ENCODE measurements around the gene COX14.

COX14 gene

GRCh38 chr12:50085615-50086072, 26.4 kb upstream of the COX14 start:
- peak; percentile 84 for DNase-seq

DNA sequence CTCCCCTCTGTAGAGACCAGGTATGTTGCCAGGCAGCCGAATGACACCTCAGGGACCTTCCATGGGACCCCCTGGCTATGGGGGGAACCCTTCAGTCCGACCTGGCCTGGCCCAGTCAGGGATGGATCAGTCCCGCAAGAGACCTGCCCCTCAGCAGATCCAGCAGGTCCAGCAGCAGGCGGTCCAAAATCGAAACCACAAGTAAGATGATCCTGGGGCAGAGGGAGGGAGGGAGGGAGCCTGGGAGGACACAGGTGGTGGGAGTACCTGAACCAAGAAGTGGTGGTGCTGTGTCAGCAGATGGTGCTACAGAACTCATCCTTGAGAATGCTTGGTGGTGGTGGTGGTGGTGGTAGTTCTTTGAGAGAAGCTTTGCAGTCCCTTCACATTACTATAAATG, 25.9 kb upstream of the COX14 start:
- DNase-seq = peak; percentile 48

DNA sequence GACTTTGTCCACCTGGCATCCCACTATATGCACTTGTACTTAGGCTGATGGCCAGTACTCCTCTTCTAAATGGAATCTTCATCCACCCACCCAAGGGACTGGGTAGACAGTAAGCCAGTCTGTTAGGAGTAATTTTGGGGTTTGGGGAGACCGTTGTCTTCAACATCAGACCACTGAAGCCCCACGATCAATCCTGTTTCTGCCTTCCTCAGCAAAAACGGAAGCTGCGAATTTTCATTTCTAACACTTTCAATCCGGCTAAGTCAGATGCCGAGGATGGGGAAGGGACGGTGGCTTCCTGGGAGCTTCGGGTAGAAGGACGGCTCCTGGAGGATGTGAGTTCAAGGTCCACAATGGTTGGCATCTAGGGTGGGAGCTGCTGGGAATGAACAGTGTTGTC, 24.9 kb upstream of the COX14 start:
- DNase-seq = no peak

DNA sequence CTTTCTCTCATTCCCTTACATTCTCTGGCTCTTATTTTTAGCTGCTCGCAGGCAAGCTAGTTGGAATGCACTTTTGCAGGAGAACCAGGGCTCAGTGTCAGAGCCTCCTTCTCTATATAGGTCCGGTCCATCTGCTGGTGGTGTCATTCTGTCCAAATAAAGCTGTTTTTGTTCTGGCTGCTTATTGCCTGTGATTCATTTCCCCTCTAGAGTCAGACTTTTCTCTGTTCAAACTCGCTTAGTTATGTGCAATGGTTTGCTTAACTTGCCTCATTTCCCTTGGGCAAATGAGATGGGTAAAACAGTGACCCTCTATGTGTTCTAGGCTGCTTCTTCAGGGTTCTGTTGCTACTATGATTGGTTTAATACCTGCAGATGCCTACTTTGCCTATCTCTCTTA, 24.0 kb upstream of the COX14 start:
- DNase-seq = no peak

DNA sequence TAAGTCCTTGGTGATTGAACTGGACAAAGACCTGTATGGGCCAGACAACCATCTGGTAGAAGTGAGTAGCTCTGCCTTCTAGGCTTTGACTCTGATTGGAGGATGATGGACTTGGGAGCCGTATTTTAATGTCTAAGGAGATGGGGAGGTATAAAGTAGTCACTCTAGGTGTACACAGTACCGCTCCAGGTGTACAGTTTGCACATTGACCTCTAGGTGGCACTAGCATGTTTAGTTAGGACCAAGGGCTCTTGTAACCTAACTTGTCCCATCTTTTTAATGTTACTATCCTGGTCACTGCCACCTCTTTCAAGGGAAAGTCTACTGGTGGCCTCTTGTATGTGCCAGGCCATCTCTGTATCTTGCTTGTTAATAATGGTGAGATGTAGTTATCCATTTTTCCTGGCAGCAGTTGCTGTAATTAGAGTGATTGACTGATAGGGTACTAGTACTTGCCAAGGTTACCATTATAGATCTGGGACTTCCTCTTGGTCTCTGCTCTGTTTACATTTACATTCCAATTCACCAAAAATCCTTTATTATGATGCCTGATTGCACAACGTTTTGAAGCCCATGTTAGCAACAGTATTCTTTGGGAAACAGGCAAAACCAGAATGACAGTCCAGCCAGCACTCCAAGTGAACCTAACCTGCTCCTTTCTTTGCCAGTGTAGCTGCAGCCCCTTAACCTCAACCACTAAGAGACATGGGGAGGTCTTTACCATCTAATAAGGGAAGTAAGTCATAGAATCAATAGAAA, 23.3 kb upstream of the COX14 start:
- DNase-seq = peak; percentile 76

DNA sequence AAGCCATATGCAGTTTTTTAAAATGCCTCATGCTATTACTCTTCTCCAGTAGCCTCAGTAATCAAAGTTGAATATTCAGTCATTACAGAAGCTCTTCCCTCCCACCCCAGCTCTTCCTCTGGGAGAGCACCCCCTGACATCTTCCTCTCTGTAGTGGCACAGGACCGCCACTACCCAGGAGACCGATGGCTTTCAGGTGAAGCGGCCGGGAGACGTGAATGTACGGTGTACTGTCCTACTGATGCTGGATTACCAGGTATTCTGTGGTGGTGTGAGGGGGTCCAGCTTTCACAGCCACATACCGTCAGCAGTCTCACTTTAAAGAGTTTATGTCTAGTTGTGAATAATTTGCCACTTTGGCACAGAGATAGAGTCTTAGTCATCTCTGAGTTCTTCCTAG, 22.3 kb upstream of the COX14 start:
- DNase-seq = no peak

DNA sequence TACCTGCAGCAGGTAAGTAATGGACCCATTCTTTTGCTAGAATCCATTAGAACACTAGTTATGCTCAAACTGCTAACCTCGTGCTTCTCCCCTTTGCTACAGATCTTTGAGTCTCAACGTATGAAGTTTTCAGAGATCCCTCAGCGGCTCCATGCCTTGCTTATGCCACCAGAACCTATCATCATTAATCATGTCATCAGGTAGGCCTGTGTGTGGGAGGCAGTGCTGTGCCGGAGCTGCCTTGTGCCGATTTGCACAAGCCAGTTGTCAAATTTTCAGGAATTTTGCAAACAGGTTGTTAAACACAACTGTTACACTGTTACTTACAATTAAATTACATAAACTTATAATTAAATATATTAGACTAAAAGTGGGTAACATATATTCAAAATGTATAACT, 21.6 kb upstream of the COX14 start:
- DNase-seq = no peak

GRCh38 chr12:50097952-50098351, 14.1 kb upstream of the COX14 start:
- DNase-seq = no peak

DNA sequence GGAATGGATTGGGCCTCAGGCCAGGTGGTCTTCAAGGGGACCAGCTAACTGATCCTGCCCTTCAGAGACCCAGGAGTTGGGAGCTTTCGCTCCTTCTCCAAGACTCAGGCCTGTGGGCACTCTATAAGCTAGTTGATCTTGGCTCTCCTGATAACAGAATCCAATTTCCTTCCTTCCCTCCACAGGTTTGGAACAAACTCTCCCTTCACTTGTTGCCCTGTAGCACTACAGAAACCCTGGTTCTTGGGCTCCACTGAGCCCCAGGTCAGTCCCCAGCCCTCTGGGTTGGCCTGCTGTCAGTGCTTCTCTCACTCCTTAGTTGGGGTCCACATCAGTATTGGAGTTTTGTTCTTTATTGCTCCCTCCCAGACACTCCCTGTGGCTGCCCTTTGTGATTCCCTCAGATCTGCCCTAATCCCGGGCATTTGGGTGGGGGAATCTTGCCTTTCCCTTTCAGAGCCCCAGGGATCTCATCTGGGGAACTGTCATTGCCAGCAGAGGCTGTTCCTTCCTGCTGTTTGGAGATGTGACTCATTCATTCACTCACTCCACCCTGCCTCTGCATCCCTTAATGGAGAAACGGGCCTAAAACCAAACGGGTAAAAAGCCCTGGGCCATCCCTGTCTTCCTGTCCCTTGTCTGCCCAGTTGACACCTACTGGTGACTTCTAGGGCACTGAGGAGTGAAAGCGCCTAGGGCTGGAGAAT, 12.6 kb upstream of the COX14 start:
- no peak for DNase-seq

DNA sequence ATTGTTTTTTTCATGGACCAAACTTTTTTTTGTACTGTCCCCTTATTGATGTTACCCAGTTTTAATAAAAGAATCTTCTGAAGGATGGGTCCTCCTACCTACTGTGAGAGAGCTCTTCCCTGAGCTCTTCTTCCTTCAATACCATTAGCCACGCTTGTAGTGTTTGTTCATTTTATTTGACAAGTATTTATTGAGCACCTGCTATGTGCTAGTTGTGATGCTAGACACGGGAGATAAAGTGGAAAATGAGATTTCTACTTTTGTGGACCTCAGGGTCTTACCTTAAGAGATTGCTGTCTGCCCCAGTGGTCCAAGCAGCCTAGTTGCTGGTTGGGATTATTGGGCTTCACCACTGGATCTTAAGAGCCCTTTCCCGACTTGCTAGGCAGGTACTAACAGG, 11.5 kb upstream of the COX14 start:
- DNase-seq = no peak

- DNase-seq = peak; percentile 42
These were observed 10.4 kb upstream of the COX14 start for GRCh38 chr12:50101663-50102062.

- DNase-seq = no peak
These were observed 9.9 kb upstream of the COX14 start for GRCh38 chr12:50102131-50102531.

DNA sequence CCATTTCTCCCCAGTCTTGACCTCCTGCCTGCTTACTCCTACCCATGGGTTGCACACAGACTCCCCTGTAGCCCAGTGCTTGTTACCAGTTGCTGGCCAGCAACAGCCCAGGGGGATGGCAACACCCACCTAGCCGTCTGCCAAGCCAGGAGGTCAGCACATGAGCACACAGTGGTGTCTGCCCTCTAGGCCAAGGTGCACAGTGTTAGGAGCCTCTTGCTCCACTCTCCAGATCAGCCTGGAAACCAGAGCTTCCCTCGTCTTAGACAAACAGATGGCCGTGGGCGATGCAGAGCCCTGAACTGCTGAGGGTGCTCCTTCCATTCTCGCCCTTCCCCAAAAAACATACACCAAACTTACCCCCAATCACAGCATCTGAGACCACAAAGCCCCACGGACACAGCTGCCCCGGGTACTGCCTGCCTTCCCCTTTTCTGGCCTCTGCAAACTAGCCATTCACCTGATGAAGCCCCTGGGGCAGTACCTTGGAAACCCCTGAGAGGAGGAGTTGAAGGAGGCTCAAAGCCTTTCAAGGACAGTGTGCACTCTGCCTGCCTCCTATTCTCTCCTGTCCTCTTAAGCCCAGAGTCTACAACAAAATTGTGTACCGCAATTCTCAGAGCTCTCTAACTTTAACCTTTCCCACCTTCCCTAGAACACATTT, 9.3 kb upstream of the COX14 start:
- peak; percentile 21 for DNase-seq

DNA sequence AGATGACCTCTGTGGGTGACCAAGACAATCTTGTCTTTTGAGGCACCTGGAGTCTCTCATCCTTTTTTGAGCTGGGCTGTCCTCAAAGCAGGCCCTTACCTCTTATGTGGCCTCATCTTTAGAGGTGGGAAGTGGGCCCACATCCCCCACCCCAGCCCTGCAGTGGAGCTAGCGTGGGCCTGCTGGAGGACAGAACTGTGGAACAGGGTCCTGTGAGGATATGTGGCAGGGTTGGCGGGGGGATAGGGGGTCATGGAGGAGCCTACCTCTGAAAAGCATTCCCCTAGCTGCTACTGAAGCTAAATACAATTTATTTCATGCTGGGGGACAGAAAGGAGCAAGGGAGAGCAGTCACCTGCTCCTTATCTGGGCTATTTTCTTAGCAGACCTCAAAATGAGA, 8.7 kb upstream of the COX14 start:
- DNase-seq = no peak

DNA sequence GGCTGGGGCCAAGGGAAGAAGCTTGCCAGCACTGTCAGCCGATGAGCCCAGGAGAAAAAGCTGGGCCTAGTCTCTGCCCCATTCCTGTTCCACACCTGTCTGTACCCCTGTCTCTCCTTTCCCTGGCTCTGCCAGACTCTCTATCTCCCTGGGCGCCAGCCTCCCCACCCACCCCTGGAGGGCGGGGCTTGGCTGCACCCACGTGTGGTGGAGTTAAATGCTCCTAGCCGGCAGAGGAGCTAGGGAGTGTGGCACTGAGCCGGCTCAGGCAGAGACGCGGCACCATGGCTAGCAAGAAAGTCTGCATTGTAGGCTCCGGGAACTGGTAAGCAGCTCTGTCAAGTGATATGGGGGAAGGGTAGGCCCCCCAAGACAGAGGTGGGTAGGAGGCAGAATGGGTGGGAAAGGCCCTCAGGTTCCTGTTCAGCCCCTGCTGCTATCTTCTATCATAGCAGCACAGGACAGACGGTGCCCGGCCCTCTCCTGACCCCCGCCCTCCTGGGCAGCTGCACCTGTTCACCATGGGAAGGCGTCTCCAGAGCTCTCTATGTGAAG, 8.2 kb upstream of the COX14 start, which contains the start of gene GPD1:
TSS of gene GPD1 (plus strand) at position 242 of the 555 bp plus-strand sequence. CDS start at position 285, 43 bp downstream.
- peak; percentile 89 for DNase-seq

GRCh38 chr12:50104417-50105366, 7.3 kb upstream of the COX14 start:
- DNase-seq = no peak

GRCh38 chr12:50105913-50106450, 6.1 kb upstream of the COX14 start:
- DNase-seq = no peak

DNA sequence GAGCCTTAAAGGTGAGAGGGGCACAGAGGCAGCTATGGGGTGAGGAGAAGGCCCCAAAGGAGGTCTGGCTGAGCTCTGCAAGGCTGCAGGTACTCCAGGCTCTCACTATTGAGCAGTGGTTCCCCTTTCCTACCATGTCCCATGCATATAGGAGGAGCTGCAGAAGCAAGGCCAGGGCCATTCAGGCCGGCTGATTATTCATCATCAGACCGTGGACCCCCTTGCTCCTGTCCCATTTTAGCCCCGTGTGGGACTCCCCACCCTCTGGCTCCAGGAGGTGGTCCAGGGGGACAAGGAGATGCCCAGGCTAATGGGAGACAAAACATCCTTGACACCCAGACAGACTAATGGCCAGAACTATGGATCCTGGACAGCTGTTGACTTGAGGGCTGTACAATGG, 5.1 kb upstream of the COX14 start:
- no peak for DNase-seq

DNA sequence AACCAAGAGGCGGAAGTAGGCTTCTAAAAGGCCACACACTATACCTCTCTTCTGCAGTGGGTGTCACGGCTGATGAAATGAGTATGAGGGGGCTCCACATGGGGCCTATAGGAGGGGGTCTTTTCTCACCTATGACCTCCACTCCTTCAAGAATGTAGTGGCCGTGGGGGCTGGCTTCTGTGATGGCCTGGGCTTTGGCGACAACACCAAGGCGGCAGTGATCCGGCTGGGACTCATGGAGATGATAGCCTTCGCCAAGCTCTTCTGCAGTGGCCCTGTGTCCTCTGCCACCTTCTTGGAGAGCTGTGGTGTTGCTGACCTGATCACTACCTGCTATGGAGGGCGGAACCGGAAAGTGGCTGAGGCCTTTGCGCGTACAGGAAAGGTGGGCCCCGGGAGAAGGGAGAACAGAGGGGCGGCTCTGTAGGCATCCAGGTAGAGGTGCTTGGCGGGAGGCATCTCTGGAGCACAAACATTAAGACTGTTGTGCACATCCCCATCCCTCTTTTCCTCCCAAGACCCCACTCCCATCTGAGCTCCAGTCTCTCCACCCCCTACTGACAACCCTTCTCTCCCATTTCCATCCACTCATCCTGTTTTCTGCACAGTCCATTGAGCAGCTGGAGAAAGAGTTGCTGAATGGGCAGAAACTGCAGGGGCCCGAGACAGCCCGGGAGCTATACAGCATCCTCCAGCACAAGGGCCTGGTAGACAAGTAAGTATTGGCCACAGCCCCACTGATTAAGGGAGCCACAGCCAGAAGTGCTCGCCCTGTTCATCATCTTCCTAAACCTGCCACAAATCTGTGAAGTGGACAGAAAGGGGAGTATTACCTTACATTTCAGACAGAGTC, 4.4 kb upstream of the COX14 start:
- no peak for DNase-seq

GRCh38 chr12:50109319-50109718, 2.7 kb upstream of the COX14 start:
- DNase-seq = no peak
